LNCAP (cell line): Measurements from ENCODE around the gene CNN2.

ENCODE experiments used
- CTCF ChIP-seq: fragments of 450-650 bp; IDR thresholded peaks from 2 replicates; pipeline ENCODE4 v1.5.1; 2017; ENCODE audit warnings: mild to moderate bottlenecking

CNN2 gene

GRCh38 chr19:1081301-1082164 lies 55.1 kb downstream of the CNN2 start:
- no peak for TF ChIP-seq CTCF

GRCh38 chr19:1082165-1082927 lies 55.9 kb downstream of the CNN2 start:
- no peak for TF ChIP-seq CTCF

- TF ChIP-seq CTCF = no peak
Measured at GRCh38 chr19:1082928-1083816, 56.8 kb downstream of the CNN2 start.

GRCh38 chr19:1084024-1084868 lies 57.8 kb downstream of the CNN2 start:
- no peak for TF ChIP-seq CTCF

- no peak for TF ChIP-seq CTCF
Measured at GRCh38 chr19:1085053-1085658, 58.7 kb downstream of the CNN2 start.

GRCh38 chr19:1085676-1086442 lies 59.5 kb downstream of the CNN2 start:
- no peak for TF ChIP-seq CTCF
